GM12872 (cell line): Measurements from ENCODE around the gene NUMA1.

Experiments used
- TF ChIP-seq, protein P1 (sequence below): IDR thresholded peaks from 3 replicates; pipeline ENCODE4 v1.5.1; 2011; ENCODE audit warnings: low read depth, mild to moderate bottlenecking, low read length, moderate library complexity; ENCODE audit not compliant: insufficient read depth

The NUMA1 gene

GRCh38 chr11:72100009-72100408, 19.7 kb upstream of the NUMA1 start:
- TF ChIP-seq, protein P1, sequence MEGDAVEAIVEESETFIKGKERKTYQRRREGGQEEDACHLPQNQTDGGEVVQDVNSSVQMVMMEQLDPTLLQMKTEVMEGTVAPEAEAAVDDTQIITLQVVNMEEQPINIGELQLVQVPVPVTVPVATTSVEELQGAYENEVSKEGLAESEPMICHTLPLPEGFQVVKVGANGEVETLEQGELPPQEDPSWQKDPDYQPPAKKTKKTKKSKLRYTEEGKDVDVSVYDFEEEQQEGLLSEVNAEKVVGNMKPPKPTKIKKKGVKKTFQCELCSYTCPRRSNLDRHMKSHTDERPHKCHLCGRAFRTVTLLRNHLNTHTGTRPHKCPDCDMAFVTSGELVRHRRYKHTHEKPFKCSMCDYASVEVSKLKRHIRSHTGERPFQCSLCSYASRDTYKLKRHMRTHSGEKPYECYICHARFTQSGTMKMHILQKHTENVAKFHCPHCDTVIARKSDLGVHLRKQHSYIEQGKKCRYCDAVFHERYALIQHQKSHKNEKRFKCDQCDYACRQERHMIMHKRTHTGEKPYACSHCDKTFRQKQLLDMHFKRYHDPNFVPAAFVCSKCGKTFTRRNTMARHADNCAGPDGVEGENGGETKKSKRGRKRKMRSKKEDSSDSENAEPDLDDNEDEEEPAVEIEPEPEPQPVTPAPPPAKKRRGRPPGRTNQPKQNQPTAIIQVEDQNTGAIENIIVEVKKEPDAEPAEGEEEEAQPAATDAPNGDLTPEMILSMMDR = no peak

DNA sequence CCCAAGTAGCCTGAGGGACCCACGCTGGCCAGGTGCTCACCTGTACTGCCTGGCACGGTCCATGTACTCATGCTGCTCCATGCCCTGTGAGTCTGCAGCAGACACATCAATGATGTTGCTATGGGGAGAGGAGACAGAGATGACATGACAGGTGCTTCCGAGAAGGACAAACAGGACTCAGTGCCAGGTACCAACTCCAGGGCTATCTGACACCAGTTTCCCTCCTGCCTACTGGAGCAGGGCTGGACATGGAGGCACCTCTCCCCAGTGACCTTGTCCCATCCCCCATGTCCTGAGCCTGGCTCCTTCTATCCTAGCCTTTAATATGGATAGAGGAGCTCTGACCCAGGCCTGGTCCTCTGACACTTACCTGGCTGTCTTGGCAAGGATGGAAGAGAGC, 18.4 kb upstream of the NUMA1 start:
- TF ChIP-seq, protein P1 = no peak

DNA sequence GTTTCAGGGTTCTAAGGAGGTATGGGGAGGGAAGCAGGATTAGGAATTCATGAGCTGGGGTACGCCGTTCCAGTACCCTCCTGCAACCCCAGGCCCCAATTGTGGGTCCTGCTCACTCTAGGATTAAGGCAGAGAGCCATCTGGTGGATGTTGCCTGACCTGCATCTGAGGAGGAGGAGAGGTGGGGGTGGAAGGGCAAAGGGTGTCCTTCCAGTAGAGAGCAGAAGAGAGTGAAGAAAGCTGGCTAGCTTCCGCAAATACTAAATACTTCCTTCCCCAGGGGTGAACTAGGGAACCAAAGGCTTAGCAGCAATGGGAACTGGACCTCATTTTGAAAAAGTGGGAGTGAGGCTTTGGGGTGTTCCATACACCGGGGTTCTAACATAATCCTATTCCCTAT, 10.9 kb upstream of the NUMA1 start:
- TF ChIP-seq, protein P1 = peak; percentile 90

GRCh38 chr11:72088076-72088808, 7.9 kb upstream of the NUMA1 start:
- TF ChIP-seq, protein P1 = no peak

DNA sequence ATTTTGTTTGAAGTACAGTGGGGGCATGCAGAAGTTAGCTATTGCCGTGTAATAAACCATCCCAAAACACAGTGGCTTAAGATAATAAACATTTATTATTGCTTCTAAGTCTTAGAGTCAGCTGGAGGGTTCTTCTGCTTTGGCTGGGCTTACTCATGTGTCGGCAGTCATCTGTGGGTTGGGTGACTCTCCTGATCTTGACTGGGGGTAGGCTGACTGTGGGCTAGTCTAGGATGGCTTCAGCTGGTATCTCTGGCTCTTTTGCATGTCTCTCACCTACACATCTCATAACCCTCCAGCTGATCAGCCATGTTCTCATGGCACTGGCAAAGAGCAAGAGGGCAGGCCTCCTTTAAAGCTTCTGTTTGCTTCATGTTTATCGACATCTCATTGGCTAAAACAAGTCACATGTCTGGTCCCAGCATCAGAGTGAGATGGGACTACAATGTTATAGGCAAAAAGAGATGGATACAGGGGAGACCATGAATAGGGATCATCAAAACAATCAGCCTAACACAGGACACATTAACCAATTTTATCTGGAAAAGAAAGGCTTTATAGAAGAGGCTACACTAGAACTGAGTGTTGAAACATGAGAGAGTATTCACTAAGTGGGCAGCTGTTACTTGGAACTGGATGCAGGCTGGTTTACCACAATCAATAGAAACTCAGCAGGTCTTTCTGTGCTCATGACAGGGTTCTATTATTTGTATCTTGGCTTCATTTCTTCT, 5.4 kb upstream of the NUMA1 start:
- TF ChIP-seq, protein P1 = no peak

DNA sequence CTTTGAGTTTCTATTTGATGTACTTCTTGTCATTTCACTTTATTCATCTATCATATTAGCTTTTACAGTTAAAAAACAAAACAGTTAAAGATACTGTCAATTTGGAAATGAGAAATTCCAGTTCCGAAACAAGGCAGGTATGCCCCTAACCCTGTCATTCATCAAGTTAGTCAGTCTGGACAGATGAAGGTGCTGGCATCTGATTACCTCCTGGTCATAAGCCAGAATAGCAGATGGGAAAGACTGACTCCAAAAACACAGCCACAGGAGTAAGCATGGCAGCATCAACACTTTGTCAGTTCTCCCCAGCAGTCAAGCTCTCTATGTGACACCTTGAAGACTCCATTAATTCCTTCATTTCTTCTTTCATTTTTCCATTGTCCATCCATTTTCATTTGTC, 4.6 kb upstream of the NUMA1 start:
- TF ChIP-seq, protein P1 = no peak

DNA sequence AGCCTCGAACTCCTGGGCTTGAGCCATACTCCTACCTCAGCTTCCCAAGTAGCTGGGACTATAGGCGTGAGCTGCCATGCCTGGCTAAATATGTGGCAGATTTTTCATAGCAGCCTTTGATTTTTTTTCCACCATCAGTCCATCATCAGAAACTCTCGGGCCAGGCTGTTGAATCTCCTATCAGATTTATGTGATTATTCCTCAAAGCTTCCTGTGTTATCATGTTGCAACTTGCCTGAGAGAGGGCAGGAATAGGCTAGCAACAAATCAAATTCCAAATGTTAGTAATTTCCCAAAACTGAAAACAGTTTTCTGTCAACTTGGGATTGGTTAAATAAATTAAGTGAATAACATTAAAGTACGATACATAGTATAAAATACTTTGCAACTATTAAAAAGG, 3.7 kb upstream of the NUMA1 start:
- TF ChIP-seq, protein P1 = no peak
